ENCODE results near the gene RAVER1. TPM values are rescaled to one million over a fixed set of nuclear protein-coding genes. Genes with fewer than 3 reads are reported as not detected.

The RAVER1 gene
- total and polyA plus RNA-seq, 2 of the 13 experiments (the other 11 are each of a cell fraction or from before 2014, with no cell fraction given): 3.6 to 7.9 TPM

- TF ChIP-seq ZNF563 (CRISPR knock-in tag; IDR thresholded peaks at IDR 0.05) (peak; percentile 51; the same call in 1 of the 2 replicates), ATF3 (CRISPR knock-in tag; IDR thresholded peaks at IDR 0.05) (no peak), MTERF4 (CRISPR knock-in tag; IDR thresholded peaks at IDR 0.05) (no peak; the same call in 1 of the 2 replicates), IRF2 (CRISPR knock-in tag; IDR thresholded peaks at IDR 0.05) (peak; percentile 53; the same call in 1 of the 2 replicates), ZNF781 (CRISPR knock-in tag; IDR thresholded peaks at IDR 0.05; ENCODE audit: borderline replicate concordance, not compliant biosample characterization) (no peak), MAX (IDR thresholded peaks at IDR 0.05) (peak; percentile 95), MLXIP (CRISPR knock-in tag; IDR thresholded peaks at IDR 0.05; ENCODE audit: borderline replicate concordance) (no peak; the same call in 1 of the 2 replicates), DNMT1 (CRISPR knock-in tag; IDR thresholded peaks at IDR 0.05) (peak; percentile 64; the same call in 1 of the 2 replicates), E2F1 (CRISPR knock-in tag; IDR thresholded peaks at IDR 0.05) (peak; percentile 85), ZNF660 (CRISPR knock-in tag; IDR thresholded peaks at IDR 0.05; ENCODE audit: borderline replicate concordance, low read depth) (no peak), ZNF430 (CRISPR knock-in tag; IDR thresholded peaks at IDR 0.05) (0 out of 2 replicates have a peak, but pooled peaks have one; percentile 62), MXD3 (CRISPR knock-in tag; IDR thresholded peaks at IDR 0.05) (peak; percentile 59), SP4 (CRISPR knock-in tag; IDR thresholded peaks at IDR 0.05) (peak; percentile 91), NKX3-1 (CRISPR knock-in tag; IDR thresholded peaks at IDR 0.05) (peak; percentile 27), ELF1 (CRISPR knock-in tag; IDR thresholded peaks at IDR 0.05) (peak; percentile 79), HCFC1 (IDR thresholded peaks at IDR 0.05; ENCODE audit: low read depth, low read length) (peak; percentile 35; the same call in 1 of the 2 replicates), TSC22D2 (CRISPR knock-in tag; IDR thresholded peaks at IDR 0.05; ENCODE audit: borderline replicate concordance) (peak; percentile 10; the same call in 1 of the 2 replicates), KDM2A (CRISPR knock-in tag; IDR thresholded peaks at IDR 0.05; ENCODE audit: borderline replicate concordance, low read depth) (peak; percentile 83), PHB2 (IDR thresholded peaks at IDR 0.05; ENCODE audit: partially characterized antibody) (no peak), ZBTB3 (CRISPR knock-in tag; IDR thresholded peaks at IDR 0.05; ENCODE audit: borderline replicate concordance, low read depth) (0 out of 2 replicates have a peak, but pooled peaks have one; percentile 76), SMARCC2 (IDR thresholded peaks at IDR 0.05) (no peak), ZNF883 (CRISPR knock-in tag; IDR thresholded peaks at IDR 0.05; ENCODE audit: not compliant biosample characterization) (peak; percentile 64), ZNF546 (CRISPR knock-in tag; conservative IDR thresholded peaks at IDR 0.05) (peak; percentile 23; the same call in 1 of the 2 replicates), MXD4 (CRISPR knock-in tag; IDR thresholded peaks at IDR 0.05) (no peak; the same call in 1 of the 2 replicates)
Measured at GRCh38 chr19:10380313-10381102, 47.2 kb upstream of the RAVER1 start, which contains the start of gene TYK2 (continued).

All from HepG2 (cell line).